ENCODE measurements around the gene KCNMB1.
A peak's percentile ranks its signal among the peaks of the same experiment; 100 is the strongest.

KCNMB1 gene

GRCh38 chr5:170397059-170397458 is 7.9 kb upstream of the KCNMB1 start:
- no peak overlapping the region for H3K4ac ChIP-seq (ENCODE audit: low read length)
- no peaks in the 10 kb centered on the region for H3K27me3 ChIP-seq (ENCODE audit: control insufficient read depth in 3 of 3, insufficient read depth in 3 of 3, low read depth in 1 of 3, low read length in 3 of 3)
- no peak overlapping the region for H3K27ac ChIP-seq (replicated peaks; ENCODE audit: low read length)
- H3K23ac ChIP-seq (ENCODE audit: low read depth, low read length, poor library complexity): no peak overlapping the region
- no peak overlapping the region for H4K8ac ChIP-seq (ENCODE audit: low read depth, low read length)
- H3K18ac ChIP-seq (ENCODE audit: low read length): no peak overlapping the region
- H3K14ac ChIP-seq (ENCODE audit: low read length): no peak overlapping the region
- no peak overlapping the region for H2AK5ac ChIP-seq (ENCODE audit: low read depth, low read length)
- H2BK15ac ChIP-seq (ENCODE audit: low read length): no peak overlapping the region
- no peaks in the 10 kb centered on the region for H3K79me1 ChIP-seq (ENCODE audit: low read depth, low read length)
- H2BK120ac ChIP-seq (ENCODE audit: low read depth, low read length): no peak overlapping the region
- no peak overlapping the region for H3K9ac ChIP-seq (ENCODE audit: low read depth, low read length, poor library complexity)
- H4K91ac ChIP-seq (ENCODE audit: low read depth, low read length, poor library complexity): no peak overlapping the region
- H3K9me3 ChIP-seq (replicated peaks in 1 of 2; ENCODE audit: control insufficient read depth in 2 of 2, insufficient read depth in 1 of 2, low read depth in 1 of 2, low read length in 2 of 2): no peaks in the 10 kb centered on the region
- no peak overlapping the region for H3K4me2 ChIP-seq (ENCODE audit: insufficient read depth, low read length, poor library complexity, severe bottlenecking)
- H3K36me3 ChIP-seq (replicated peaks in 1 of 2; ENCODE audit: control insufficient read depth in 2 of 2, insufficient read depth in 2 of 2, low read length in 2 of 2): no peaks in the 10 kb centered on the region
- no CpG with 5 or more reads among the region's 2 CpGs for WGBS, 2 donors (ENCODE audit: extremely low coverage in 2 of 2, insufficient read length in 2 of 2, insufficient replicate concordance in 1 of 2)
- DNase-seq (ENCODE audit: low spot score): no peak
- H2AFZ ChIP-seq (ENCODE audit: low read length): no peak overlapping the region
- H2BK5ac ChIP-seq (ENCODE audit: low read length): no peak overlapping the region
- H2BK12ac ChIP-seq (ENCODE audit: low read length): no peak overlapping the region
- H3K4me1 ChIP-seq (ENCODE audit: control insufficient read depth in 2 of 2, insufficient read depth in 1 of 2, low read depth in 1 of 2, low read length in 2 of 2): peaks cover 0 to 6% of the 10 kb centered on the region in 2 donors
- no peak overlapping the region for H3K4me3 ChIP-seq (ENCODE audit: low read length in 2 of 2)

- H3K4me3 ChIP-seq (ENCODE audit: low read length in 2 of 2): no peak overlapping the region
- H2BK120ac ChIP-seq (ENCODE audit: low read depth, low read length): no peak overlapping the region
- no peak overlapping the region for H2AFZ ChIP-seq (ENCODE audit: low read length)
- no peak overlapping the region for H3K14ac ChIP-seq (ENCODE audit: low read length)
- H3K4ac ChIP-seq (ENCODE audit: low read length): no peak overlapping the region
- no peaks in the 10 kb centered on the region for H3K36me3 ChIP-seq (replicated peaks in 1 of 2; ENCODE audit: control insufficient read depth in 2 of 2, insufficient read depth in 2 of 2, low read length in 2 of 2)
- no CpG with 5 or more reads among the region's 8 CpGs for WGBS, 2 donors (ENCODE audit: extremely low coverage in 2 of 2, insufficient read length in 2 of 2, insufficient replicate concordance in 1 of 2)
- DNase-seq (ENCODE audit: low spot score): no peak
- H3K4me1 ChIP-seq (ENCODE audit: control insufficient read depth in 2 of 2, insufficient read depth in 1 of 2, low read depth in 1 of 2, low read length in 2 of 2): peaks cover 0 to 8% of the 10 kb centered on the region in 2 donors
- no peak overlapping the region for H3K23ac ChIP-seq (ENCODE audit: low read depth, low read length, poor library complexity)
- no peaks in the 10 kb centered on the region for H3K9me3 ChIP-seq (replicated peaks in 1 of 2; ENCODE audit: control insufficient read depth in 2 of 2, insufficient read depth in 1 of 2, low read depth in 1 of 2, low read length in 2 of 2)
- H4K91ac ChIP-seq (ENCODE audit: low read depth, low read length, poor library complexity): no peak overlapping the region
- H2BK15ac ChIP-seq (ENCODE audit: low read length): no peak overlapping the region
- H3K27me3 ChIP-seq (ENCODE audit: control insufficient read depth in 3 of 3, insufficient read depth in 3 of 3, low read depth in 1 of 3, low read length in 3 of 3): no peaks in the 10 kb centered on the region
- H3K27ac ChIP-seq (replicated peaks; ENCODE audit: low read length): no peak overlapping the region
- H4K8ac ChIP-seq (ENCODE audit: low read depth, low read length): no peak overlapping the region
- H3K18ac ChIP-seq (ENCODE audit: low read length): no peak overlapping the region
- H3K4me2 ChIP-seq (ENCODE audit: insufficient read depth, low read length, poor library complexity, severe bottlenecking): no peak overlapping the region
- H2BK12ac ChIP-seq (ENCODE audit: low read length): no peak overlapping the region
- H3K79me1 ChIP-seq (ENCODE audit: low read depth, low read length): no peaks in the 10 kb centered on the region
- no peak overlapping the region for H2AK5ac ChIP-seq (ENCODE audit: low read depth, low read length)
- H3K9ac ChIP-seq (ENCODE audit: low read depth, low read length, poor library complexity): peak overlapping the region; percentile 4
- H2BK5ac ChIP-seq (ENCODE audit: low read length): no peak overlapping the region
These were observed 4.8 kb upstream of the KCNMB1 start for GRCh38 chr5:170393958-170394357.

GRCh38 chr5:170393235-170393634 is 4.1 kb upstream of the KCNMB1 start:
- Histone ChIP-seq H3K4ac (ENCODE audit: low read length) (no peak overlapping the region), H2AK5ac (ENCODE audit: low read depth, low read length) (no peak overlapping the region), H2BK5ac (ENCODE audit: low read length) (no peak overlapping the region), H3K9me3 (replicated peaks in 1 of 2; ENCODE audit: control insufficient read depth in 2 of 2, insufficient read depth in 1 of 2, low read depth in 1 of 2, low read length in 2 of 2) (no peaks in the 10 kb centered on the region), H2BK15ac (ENCODE audit: low read length) (no peak overlapping the region), H2BK12ac (ENCODE audit: low read length) (no peak overlapping the region), H2AFZ (ENCODE audit: low read length) (no peak overlapping the region), H4K8ac (ENCODE audit: low read depth, low read length) (no peak overlapping the region), H3K4me1 (ENCODE audit: control insufficient read depth in 2 of 2, insufficient read depth in 1 of 2, low read depth in 1 of 2, low read length in 2 of 2) (peaks cover 0 to 8% of the 10 kb centered on the region in 2 donors), H4K91ac (ENCODE audit: low read depth, low read length, poor library complexity) (no peak overlapping the region), H3K4me3 (ENCODE audit: low read length in 2 of 2) (no peak overlapping the region), H3K79me1 (ENCODE audit: low read depth, low read length) (no peaks in the 10 kb centered on the region), H3K27me3 (ENCODE audit: control insufficient read depth in 3 of 3, insufficient read depth in 3 of 3, low read depth in 1 of 3, low read length in 3 of 3) (no peaks in the 10 kb centered on the region), H3K18ac (ENCODE audit: low read length) (no peak overlapping the region), H3K9ac (ENCODE audit: low read depth, low read length, poor library complexity) (no peak overlapping the region), H3K36me3 (replicated peaks in 1 of 2; ENCODE audit: control insufficient read depth in 2 of 2, insufficient read depth in 2 of 2, low read length in 2 of 2) (no peaks in the 10 kb centered on the region), H2BK120ac (ENCODE audit: low read depth, low read length) (no peak overlapping the region), H3K4me2 (ENCODE audit: insufficient read depth, low read length, poor library complexity, severe bottlenecking) (no peak overlapping the region), H3K27ac (replicated peaks; ENCODE audit: low read length) (no peak overlapping the region), H3K23ac (ENCODE audit: low read depth, low read length, poor library complexity) (no peak overlapping the region), H3K14ac (ENCODE audit: low read length) (no peak overlapping the region)
- no peak for DNase-seq (ENCODE audit: low spot score)
- 100% methylated on average over 1 of the region's 6 CpGs for WGBS, 2 donors (ENCODE audit: extremely low coverage in 2 of 2, insufficient read length in 2 of 2, insufficient replicate concordance in 1 of 2)

- Histone ChIP-seq H3K4me1 (ENCODE audit: control insufficient read depth in 2 of 2, insufficient read depth in 1 of 2, low read depth in 1 of 2, low read length in 2 of 2) (peaks cover 0 to 9% of the 10 kb centered on the region in 2 donors), H2AFZ (ENCODE audit: low read length) (no peak overlapping the region), H3K14ac (ENCODE audit: low read length) (no peak overlapping the region), H3K4ac (ENCODE audit: low read length) (no peak overlapping the region), H3K4me2 (ENCODE audit: insufficient read depth, low read length, poor library complexity, severe bottlenecking) (no peak overlapping the region), H4K91ac (ENCODE audit: low read depth, low read length, poor library complexity) (no peak overlapping the region), H3K23ac (ENCODE audit: low read depth, low read length, poor library complexity) (no peak overlapping the region), H2BK15ac (ENCODE audit: low read length) (no peak overlapping the region), H2BK12ac (ENCODE audit: low read length) (no peak overlapping the region), H3K27ac (replicated peaks; ENCODE audit: low read length) (no peak overlapping the region), H3K27me3 (ENCODE audit: control insufficient read depth in 3 of 3, insufficient read depth in 3 of 3, low read depth in 1 of 3, low read length in 3 of 3) (no peaks in the 10 kb centered on the region), H3K9ac (ENCODE audit: low read depth, low read length, poor library complexity) (no peak overlapping the region), H3K4me3 (ENCODE audit: low read length in 2 of 2) (no peak overlapping the region), H3K18ac (ENCODE audit: low read length) (peak overlapping the region; percentile 62), H3K36me3 (replicated peaks in 1 of 2; ENCODE audit: control insufficient read depth in 2 of 2, insufficient read depth in 2 of 2, low read length in 2 of 2) (no peaks in the 10 kb centered on the region), H2BK120ac (ENCODE audit: low read depth, low read length) (no peak overlapping the region), H3K79me1 (ENCODE audit: low read depth, low read length) (no peaks in the 10 kb centered on the region), H2BK5ac (ENCODE audit: low read length) (no peak overlapping the region), H3K9me3 (replicated peaks in 1 of 2; ENCODE audit: control insufficient read depth in 2 of 2, insufficient read depth in 1 of 2, low read depth in 1 of 2, low read length in 2 of 2) (no peaks in the 10 kb centered on the region), H4K8ac (ENCODE audit: low read depth, low read length) (no peak overlapping the region), H2AK5ac (ENCODE audit: low read depth, low read length) (no peak overlapping the region)
- DNase-seq (ENCODE audit: low spot score): no peak
- no CpG with 5 or more reads among the region's 5 CpGs for WGBS, 2 donors (ENCODE audit: extremely low coverage in 2 of 2, insufficient read length in 2 of 2, insufficient replicate concordance in 1 of 2)
These were observed 1.3 kb upstream of the KCNMB1 start for GRCh38 chr5:170390472-170390871.
